ENCODE data around the gene DDX51.
A peak's percentile ranks its signal among the peaks of the same experiment; 100 is the strongest.

Gene DDX51, protein sequence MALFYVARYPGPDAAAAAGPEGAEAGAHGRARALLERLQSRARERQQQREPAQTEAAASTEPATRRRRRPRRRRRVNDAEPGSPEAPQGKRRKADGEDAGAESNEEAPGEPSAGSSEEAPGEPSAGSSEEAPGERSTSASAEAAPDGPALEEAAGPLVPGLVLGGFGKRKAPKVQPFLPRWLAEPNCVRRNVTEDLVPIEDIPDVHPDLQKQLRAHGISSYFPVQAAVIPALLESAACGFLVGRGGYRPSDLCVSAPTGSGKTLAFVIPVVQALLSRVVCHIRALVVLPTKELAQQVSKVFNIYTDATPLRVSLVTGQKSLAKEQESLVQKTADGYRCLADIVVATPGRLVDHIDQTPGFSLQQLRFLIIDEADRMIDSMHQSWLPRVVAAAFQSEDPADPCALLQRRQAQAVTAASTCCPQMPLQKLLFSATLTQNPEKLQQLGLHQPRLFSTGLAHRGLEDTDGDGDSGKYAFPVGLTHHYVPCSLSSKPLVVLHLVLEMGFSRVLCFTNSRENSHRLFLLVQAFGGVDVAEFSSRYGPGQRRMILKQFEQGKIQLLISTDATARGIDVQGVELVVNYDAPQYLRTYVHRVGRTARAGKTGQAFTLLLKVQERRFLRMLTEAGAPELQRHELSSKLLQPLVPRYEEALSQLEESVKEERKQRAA

DNA sequence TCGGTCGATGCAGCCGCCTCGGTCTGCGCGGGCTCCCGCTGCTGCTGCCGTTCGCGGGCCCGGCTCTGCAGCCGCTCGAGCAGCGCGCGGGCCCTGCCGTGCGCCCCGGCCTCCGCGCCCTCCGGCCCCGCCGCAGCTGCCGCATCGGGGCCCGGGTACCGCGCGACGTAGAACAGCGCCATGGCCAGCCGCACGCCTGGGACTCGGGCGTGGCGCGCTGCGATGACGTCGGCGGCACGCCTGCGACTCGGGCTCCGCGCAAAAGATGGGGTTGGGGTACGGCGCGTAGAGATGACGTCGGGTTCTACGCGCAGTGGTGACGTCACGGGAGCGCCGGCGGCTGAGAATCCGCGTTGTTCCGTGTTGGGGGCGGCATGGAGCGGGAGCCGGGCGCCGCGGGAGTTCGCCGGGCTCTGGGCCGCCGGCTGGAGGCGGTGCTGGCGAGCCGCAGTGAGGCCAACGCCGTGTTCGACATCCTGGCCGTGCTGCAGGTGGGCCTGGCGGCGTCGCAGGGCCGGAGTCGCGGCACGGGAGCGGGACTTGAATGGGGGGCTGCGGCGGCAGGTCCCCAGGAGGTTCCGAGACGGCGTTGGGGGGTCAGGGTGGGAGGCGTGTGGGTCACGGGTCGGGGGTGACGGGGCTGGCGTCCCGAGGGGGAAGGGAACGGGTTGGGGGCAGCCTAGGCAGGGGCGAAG lies at the start of gene DDX51, which contains the start of gene NOC4L:
Gene DDX51, minus strand, starts transcription at position 205 of the 695 bp plus-strand sequence. Its CDS starts 23 bp downstream, at position 182.
Gene NOC4L, plus strand, starts transcription at position 343 of the 695 bp plus-strand sequence. Its CDS starts 32 bp downstream, at position 375.
- Mint-ChIP-seq H3K27ac (peak within 1 kb of the TSS; percentile 97), H3K27me3 (ENCODE audit: low read depth) (no peaks in the 10 kb centered on the region), H3K4me3 (peak within 1 kb of the TSS; percentile 93), H3K36me3 (ENCODE audit: low read depth) (peaks cover 15% of the 10 kb centered on the region), H3K4me1 (ENCODE audit: low read depth) (peaks cover 22% of the 10 kb centered on the region), H3K9me3 (no peaks in the 10 kb centered on the region)

DNA sequence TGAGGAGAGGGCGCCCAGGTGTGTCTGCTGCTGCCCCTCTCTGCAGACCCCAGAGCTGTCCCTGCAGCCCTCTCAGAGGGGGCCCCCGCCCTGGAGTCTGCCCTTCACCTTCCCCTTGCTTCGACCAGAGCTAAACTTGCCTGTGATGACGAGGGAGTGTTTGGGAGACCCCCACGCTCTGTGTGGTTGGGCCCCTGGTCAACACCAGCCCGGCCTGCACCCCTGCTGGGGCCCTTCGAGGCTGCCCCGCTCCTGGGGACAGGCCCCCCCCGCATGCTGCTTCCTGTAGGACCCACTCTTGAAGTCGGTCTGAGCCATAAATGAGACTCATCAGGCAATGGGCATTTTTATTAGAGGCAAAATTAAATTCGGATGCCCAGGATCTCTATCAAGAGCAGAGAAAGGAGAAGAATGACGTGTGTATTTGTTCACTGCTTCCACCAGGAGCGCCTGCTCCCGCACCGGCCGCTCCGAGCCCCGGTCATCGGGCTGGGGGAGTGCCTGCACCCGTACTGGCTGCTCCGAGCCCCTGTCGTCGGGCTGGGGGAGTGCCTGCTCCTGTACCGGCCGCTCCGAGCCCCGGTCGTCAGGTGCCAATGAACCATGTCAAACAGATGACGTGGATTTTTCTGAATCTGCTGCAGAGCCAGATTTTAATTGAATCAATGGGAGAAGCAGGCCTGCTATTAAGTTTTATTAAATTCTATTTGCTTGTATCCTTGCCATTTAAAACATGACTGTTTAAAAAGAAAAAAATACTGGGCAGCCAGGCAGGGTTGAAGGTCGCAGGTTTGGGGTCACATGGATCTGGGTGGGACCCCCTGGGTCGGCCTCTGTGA lies 47.8 kb upstream of the DDX51 start:
- H3K36me3 Mint-ChIP-seq (ENCODE audit: low read depth): no peaks in the 10 kb centered on the region
- H3K9me3 Mint-ChIP-seq: peaks cover 15% of the 10 kb centered on the region
- H3K4me3 Mint-ChIP-seq: no peak overlapping the region
- H3K4me1 Mint-ChIP-seq (ENCODE audit: low read depth): peaks cover 14% of the 10 kb centered on the region
- no peak overlapping the region for H3K27ac Mint-ChIP-seq
- no peaks in the 10 kb centered on the region for H3K27me3 Mint-ChIP-seq (ENCODE audit: low read depth)

DNA sequence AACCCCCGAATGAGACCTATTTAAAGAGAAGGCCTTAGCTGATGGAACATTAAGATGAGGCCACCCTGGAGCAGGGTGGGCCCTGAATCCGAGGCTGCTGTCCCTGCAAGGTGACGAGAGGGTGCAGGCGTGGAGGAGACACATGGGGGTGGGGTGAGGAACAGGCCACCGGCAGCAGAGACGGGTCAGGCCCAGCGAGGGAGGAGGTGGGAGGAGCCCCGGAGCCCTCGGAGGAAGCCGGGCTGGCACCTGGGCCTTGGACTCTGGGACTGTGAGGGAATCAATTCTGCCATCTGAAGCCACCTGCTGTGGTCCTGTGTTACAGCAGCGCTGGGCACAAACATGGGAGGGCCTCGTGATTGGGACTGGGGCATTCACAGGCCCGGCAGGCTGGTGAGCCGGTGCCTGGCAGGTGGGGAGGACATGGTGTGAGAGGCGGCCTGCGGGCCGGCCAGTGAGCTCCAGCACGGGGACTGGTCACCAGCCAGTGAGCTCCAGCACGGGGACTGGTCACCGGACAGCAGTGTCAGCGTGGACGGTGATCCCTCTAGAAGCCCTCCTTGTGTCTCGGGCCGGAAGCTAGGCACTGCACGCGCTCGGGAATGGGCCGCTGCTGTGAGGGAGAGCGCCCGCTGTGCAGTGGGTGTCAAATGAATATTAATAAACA lies 46.8 kb upstream of the DDX51 start:
- Mint-ChIP-seq H3K4me1 (ENCODE audit: low read depth) (peaks cover 21% of the 10 kb centered on the region), H3K36me3 (ENCODE audit: low read depth) (peaks cover under 1% of the 10 kb centered on the region), H3K27me3 (ENCODE audit: low read depth) (peaks cover under 1% of the 10 kb centered on the region), H3K9me3 (peaks cover 15% of the 10 kb centered on the region), H3K4me3 (no peak overlapping the region), H3K27ac (no peak overlapping the region)

DNA sequence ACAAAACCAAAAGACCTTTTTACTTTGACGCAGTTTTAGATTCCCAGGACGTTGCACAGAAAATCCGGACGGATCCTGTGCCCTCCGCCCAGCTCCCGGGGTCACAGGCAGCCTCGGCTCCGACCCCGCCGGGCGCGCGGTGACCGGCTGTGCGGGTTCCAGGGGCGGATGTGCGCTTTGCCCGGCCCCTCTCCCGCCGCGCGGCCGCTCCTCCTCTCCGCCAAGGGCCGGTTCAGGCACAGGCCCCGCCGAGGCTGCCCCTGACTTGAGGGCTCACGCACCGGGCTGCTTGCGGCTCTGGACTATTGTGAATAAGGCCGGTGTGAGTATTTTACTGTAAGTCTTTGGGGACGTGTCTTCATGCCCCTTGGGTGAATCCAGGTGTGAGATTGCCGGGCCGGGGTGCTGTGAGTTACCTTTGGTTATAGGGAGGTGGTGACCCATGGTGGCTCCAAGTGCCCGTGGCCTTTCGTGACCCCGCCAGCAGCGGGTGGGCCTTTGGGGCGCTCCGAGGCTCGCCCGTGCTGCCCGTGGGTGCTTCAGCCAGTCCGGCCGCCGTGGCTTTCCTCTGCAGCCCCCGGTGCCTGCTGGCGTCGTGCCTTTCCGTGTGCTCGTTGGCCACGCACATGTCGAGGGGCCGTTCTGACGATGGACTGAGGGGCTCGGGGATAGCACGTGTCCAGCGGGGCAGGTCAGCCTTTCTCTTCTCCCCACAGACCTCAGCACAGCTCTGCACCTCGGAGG lies 46.1 kb upstream of the DDX51 start:
- H3K4me3 Mint-ChIP-seq: peak overlapping the region; percentile 91
- H3K36me3 Mint-ChIP-seq (ENCODE audit: low read depth): peaks cover 3% of the 10 kb centered on the region
- H3K4me1 Mint-ChIP-seq (ENCODE audit: low read depth): peaks cover 27% of the 10 kb centered on the region
- peaks cover 8% of the 10 kb centered on the region for H3K27me3 Mint-ChIP-seq (ENCODE audit: low read depth)
- H3K9me3 Mint-ChIP-seq: peaks cover 19% of the 10 kb centered on the region
- peak overlapping the region; percentile 91 for H3K27ac Mint-ChIP-seq

DNA sequence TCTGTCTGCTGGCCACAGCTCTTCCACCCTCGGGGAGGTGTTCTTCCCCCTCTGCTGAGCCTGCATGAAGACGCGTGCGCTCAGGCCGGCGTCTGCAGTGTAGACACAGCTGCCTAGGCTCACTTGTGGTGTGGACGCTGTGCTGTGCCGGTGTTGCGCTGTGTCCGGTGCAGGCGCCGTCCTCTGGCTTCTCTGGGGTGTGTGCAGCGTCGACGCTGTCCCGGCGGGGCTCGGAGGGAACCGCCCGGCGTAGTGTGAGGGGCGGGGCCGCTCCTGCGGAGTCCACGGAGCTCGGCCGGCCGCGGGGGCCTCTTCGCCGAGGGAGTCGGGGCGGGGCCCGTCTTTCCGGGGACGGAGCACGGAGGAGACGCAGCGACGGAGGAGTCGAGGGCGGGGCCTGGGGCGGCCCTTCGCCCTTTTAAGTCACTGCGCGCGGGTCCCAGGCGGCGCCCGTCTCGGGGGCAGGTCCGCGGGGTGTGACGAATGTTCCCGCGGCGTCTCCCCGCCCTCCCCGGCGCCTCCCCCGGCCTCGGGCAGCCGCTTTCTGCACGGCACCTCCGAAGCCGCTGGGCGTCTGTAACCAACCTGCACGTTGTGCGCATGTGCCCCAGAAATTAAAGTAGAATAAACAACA lies 45.4 kb upstream of the DDX51 start:
- Mint-ChIP-seq H3K4me1 (ENCODE audit: low read depth) (peaks cover 29% of the 10 kb centered on the region), H3K9me3 (peaks cover 19% of the 10 kb centered on the region), H3K27ac (peak overlapping the region; percentile 91), H3K36me3 (ENCODE audit: low read depth) (peaks cover 3% of the 10 kb centered on the region), H3K4me3 (peak overlapping the region; percentile 91), H3K27me3 (ENCODE audit: low read depth) (peaks cover 11% of the 10 kb centered on the region)

DNA sequence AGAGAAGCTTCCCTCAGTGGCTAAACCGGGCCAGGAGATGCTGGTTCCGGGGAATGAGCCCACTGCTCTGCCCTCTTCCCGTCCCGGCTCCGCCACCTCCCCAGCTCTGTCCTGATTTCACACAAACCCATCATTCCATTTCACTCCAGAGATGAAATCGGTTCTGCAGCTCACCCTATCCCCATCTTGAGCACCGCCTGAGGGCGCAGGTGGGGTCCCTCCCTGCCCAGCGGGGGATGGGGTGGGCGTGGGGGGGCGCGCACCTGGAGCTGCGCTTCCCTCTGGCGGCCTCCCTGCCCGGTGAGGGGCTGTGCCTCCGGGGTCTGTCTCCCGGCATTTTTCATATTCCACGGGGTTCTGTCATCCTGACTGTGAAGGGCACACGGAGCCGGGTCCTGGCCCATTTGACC lies 44.8 kb upstream of the DDX51 start:
- H3K27ac Mint-ChIP-seq: peak overlapping the region; percentile 85
- H3K27me3 Mint-ChIP-seq (ENCODE audit: low read depth): peaks cover 15% of the 10 kb centered on the region
- H3K4me1 Mint-ChIP-seq (ENCODE audit: low read depth): peaks cover 29% of the 10 kb centered on the region
- peak overlapping the region; percentile 91 for H3K4me3 Mint-ChIP-seq
- peaks cover 3% of the 10 kb centered on the region for H3K36me3 Mint-ChIP-seq (ENCODE audit: low read depth)
- peaks cover 14% of the 10 kb centered on the region for H3K9me3 Mint-ChIP-seq

DNA sequence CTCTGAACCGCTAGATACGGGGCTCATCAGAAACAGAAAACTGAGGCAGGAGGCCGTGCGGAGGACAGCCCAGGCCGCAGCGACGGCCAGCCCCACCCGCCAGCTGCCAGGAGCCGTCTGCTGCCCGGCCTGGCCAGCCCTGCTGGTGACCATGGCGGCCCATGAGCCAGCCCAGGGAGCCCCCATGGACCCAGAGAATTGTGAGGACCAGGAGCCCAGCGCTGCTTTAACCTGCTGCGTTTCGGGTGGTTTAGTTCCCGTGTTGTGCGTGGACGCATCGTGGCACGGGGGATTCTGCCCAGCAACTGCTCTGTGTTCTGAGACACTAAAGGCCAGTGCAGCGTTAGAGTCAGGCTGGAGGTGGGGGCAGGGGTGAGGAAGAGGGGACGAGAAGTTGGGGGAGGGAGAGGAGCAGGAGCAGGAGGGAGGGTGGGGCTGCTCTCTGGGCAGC lies 44.4 kb upstream of the DDX51 start:
- Mint-ChIP-seq H3K27ac (no peak overlapping the region), H3K27me3 (ENCODE audit: low read depth) (peaks cover 17% of the 10 kb centered on the region), H3K4me3 (peak overlapping the region; percentile 75), H3K36me3 (ENCODE audit: low read depth) (peaks cover 3% of the 10 kb centered on the region), H3K4me1 (ENCODE audit: low read depth) (peaks cover 29% of the 10 kb centered on the region), H3K9me3 (peaks cover 9% of the 10 kb centered on the region)

DNA sequence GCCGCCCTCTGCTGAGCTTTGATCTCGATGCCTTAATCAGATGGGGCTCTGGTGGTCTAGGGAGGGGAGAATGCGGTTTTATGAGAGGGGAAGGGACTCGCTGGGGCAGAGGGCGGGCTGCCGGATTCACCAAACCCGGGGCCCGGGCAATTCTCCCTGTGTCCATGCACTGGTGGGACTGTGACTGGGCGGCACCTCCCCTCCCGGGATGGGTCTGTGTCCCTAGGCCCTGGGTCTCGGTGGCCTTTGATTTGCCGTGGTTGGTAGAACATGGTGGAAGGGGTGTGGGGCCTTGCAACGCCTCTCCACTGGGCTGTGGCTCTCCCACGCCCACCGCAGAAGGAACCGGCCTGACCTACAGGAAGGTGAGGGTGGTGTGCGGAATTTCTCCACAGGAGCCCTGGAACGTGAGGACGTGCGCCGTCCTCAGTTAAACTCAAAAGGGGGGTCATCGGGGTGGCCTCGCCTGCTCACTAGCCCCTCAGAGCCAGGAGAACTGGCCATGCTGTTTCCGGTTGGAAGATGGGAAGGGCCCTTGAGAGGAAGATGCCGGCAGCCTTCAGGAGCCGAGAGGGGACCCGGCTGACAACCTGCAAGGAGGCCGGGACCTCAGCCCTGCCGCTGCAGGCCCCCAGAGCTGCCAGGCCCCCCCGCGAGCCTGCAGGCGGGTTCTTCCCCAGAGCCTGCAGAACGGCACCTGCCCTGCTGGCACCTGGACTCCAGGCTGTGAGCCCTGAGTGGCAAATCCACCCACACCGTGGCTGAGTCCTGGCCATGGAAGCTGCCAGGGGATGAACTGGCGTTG lies 43.7 kb upstream of the DDX51 start:
- Mint-ChIP-seq H3K4me3 (peak overlapping the region; percentile 75), H3K27ac (no peak overlapping the region)

DNA sequence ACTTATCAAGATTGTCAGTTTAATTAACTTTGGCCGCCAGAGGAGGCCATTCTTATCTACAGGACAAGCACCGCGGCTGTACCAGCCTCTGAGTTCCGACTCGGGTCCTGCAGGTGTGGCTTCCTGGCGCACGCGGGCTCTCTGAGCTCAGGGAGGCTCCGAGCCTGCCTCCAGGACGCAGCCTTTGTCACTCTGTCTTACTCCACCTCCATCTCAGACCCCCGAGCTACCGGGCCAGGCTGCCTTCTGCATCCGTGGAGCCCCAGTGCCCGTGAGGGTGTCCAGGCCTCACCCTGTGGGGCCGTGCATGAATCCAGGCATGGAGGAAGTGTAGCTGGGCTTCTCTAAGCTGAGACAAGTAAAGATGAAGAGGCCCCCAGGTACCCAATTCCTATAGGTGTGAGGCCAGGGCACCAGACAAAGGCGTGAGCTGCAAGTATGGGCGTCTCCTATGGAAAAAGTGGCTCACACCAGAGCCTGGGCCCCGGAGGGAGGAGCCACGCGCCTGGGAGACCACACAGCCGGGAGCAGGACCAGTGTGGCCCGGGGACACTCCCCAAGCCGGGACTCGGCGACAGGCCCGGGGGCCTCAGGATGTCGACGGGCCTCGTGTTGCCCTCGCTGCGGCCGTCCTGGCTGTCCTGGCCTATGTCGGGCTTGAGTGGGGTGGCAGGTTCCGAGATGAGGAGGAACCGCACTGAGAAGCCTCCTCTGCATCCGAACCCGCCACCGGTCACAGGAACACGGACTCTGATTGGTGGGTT lies 42.9 kb upstream of the DDX51 start:
- H3K4me3 Mint-ChIP-seq: peak overlapping the region; percentile 80
- H3K27ac Mint-ChIP-seq: peak overlapping the region; percentile 95
- peaks cover 23% of the 10 kb centered on the region for H3K27me3 Mint-ChIP-seq (ENCODE audit: low read depth)
- peaks cover 29% of the 10 kb centered on the region for H3K4me1 Mint-ChIP-seq (ENCODE audit: low read depth)
- H3K36me3 Mint-ChIP-seq (ENCODE audit: low read depth): peaks cover 3% of the 10 kb centered on the region
- peaks cover 4% of the 10 kb centered on the region for H3K9me3 Mint-ChIP-seq

More for the DNA sequence above, 43.7 kb upstream of the DDX51 start:
- H3K4me1 Mint-ChIP-seq (ENCODE audit: low read depth): peaks cover 29% of the 10 kb centered on the region
- H3K9me3 Mint-ChIP-seq: peaks cover 4% of the 10 kb centered on the region
- H3K27me3 Mint-ChIP-seq (ENCODE audit: low read depth): peaks cover 23% of the 10 kb centered on the region
- H3K36me3 Mint-ChIP-seq (ENCODE audit: low read depth): peaks cover 3% of the 10 kb centered on the region

DNA sequence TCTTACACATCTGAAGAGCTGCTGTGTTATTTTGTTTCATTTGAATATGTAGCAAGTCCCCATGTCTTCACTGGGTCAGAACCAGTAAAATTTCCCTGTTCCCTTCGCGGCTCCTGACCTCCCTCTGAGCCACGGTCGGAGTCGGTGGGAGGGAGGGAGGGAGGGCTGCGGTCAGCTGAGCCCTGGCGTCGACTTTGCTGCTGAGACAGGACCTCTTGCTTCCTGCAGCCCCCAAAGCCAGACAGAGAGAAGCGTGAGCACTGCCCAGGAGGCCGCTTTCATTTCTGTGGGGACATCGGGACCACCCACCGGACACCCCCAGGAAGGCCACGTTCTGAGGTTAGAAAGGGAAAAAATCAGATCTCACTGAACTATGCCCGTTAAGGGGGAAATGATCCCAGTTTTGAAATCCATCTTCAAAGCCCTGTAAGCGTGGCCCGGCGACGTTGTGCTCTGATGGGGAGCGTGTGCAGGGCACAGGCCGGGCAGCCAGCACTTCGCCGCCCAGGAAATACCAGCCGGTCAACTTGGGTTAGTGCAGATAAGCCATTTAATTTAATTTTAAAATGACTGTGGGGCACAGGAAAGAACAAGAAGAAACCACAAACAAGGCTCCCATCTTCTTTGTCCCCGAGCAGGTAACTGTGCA lies 42.2 kb upstream of the DDX51 start:
- Mint-ChIP-seq H3K4me1 (ENCODE audit: low read depth) (peaks cover 29% of the 10 kb centered on the region), H3K27me3 (ENCODE audit: low read depth) (peaks cover 23% of the 10 kb centered on the region), H3K4me3 (peak overlapping the region; percentile 80), H3K9me3 (peaks cover 4% of the 10 kb centered on the region), H3K36me3 (ENCODE audit: low read depth) (peaks cover 3% of the 10 kb centered on the region), H3K27ac (peak overlapping the region; percentile 95)

DNA sequence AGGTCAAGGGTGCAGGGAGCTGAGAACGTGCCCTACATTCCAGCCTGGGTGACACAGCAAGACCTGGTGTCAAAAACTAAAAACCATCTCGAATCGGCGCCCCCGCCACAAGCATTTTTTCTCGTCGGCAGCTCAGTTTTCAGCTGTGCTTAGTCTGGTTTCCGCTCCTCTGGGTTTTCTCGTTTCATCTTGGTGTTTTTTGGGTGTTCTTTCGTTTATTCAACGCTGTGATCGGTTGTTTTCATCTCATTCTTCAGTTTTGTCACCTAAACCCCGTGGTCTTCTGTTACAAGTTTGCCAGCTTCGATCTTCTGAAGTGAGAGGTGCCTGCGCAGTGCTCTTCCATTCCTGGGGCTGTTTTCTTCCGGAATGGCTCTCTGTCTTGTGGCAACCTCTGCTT lies 41.6 kb upstream of the DDX51 start:
- H3K27me3 Mint-ChIP-seq (ENCODE audit: low read depth): peaks cover 23% of the 10 kb centered on the region
- H3K9me3 Mint-ChIP-seq: peaks cover 4% of the 10 kb centered on the region
- H3K4me3 Mint-ChIP-seq: peak overlapping the region; percentile 80
- peaks cover 29% of the 10 kb centered on the region for H3K4me1 Mint-ChIP-seq (ENCODE audit: low read depth)
- peaks cover 3% of the 10 kb centered on the region for H3K36me3 Mint-ChIP-seq (ENCODE audit: low read depth)
- peak overlapping the region; percentile 95 for H3K27ac Mint-ChIP-seq

Measured in T-helper 1 cell treated with Interleukin-12 subunit alpha and Interleukin-12 subunit beta and Interleukin-4 antibody, amounts not matched to agents 30 μg/mL and 1 μg/mL, for 36 hours (primary cell).